GM12891 (cell line): Measurements from ENCODE around the gene CARD10.

Experiments used
- POLR2A ChIP-seq: IDR thresholded peaks from 2 replicates; pipeline ENCODE4 v1.6.1; 2011; ENCODE audit warnings: low read depth, low read length, control low read depth
- POLR2AphosphoS5 ChIP-seq: IDR thresholded peaks from 2 replicates; pipeline ENCODE4 v1.6.1; 2011; ENCODE audit warnings: low read depth, low read length, control low read depth
- SPI1 ChIP-seq: IDR thresholded peaks from 2 replicates; pipeline ENCODE4 v1.6.1; 2011; ENCODE audit warnings: low read depth, low read length, control low read depth

- TF ChIP-seq POLR2AphosphoS5 (no peak), POLR2A (no peak), SPI1 (no peak)
Measured at GRCh38 chr22:37456346-37456745, 62.9 kb downstream of the CARD10 start.
